KOPT-K1 (cell line): ENCODE measurements around the gene UTS2R.

Experiments used
- H3K27ac ChIP-seq: fragments of 200-600 bp; sonication (generic); 2 replicates; pipeline ENCODE4 v1.5.1; 2016; ENCODE audit warnings: antibody characterized with exemption, mild to moderate bottlenecking, low read depth, low read length; ENCODE audit not compliant: poor library complexity, severe bottlenecking
- H3K36me3 ChIP-seq: fragments of 200-600 bp; sonication (generic); 2 replicates; pipeline ENCODE4 v1.5.1; 2017; ENCODE audit warnings: antibody characterized with exemption, mild to moderate bottlenecking, low read length, moderate library complexity; ENCODE audit not compliant: insufficient read depth
- H3K9me3 ChIP-seq: fragments of 200-600 bp; sonication (generic); 2 replicates; pipeline ENCODE4 v1.5.1; 2017; ENCODE audit warnings: antibody characterized with exemption, low read length, mild to moderate bottlenecking; ENCODE audit not compliant: insufficient read depth, poor library complexity, severe bottlenecking

The UTS2R gene

DNA sequence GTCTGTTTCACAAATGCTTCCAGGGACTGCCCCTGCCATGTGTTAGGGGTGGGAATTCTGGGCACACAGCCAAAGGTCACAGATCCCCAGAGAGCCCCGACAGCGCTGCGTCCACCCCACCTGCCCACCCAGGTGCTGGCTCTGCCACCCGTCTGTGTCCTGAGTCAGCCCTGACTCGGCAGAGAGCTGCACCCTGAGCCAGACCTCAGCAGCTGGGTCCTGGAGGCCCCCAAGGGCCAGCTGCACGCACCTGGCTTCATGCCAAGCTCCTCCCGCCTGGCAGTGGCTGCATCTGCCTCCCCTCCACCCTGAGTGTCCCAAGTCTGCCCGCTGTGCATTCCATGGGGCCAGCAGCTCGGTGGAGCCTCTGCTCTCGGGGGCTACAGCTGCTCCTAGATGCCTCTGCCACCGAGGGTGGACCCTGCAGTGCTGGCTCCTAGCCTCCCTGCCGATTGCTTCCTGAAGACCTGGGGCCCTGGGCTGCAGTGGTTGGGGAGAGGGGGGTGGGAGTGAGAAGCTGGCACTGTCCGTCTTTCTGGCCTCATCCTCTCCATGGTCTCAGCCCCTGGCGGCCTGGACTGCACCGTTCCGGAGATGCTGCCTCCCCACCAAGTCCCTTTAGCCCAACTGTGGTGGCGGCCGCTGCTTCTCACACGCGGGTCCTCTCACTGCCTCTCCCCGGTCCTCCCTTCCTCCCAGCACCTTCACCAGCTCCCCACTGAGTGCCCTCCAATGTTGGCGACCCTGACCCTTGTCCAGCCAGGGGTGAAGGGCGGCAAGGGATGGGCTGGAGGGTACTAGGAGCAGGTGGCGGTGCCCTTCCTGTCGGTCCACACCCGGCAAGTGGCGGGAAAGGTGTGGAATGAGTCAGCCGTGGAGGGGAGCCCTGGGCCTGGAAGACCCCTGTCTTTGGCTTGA, 41.0 kb upstream of the UTS2R start:
- Histone ChIP-seq H3K27ac (no peak overlapping the region), H3K36me3 (no peaks in the 10 kb centered on the region), H3K9me3 (no peaks in the 10 kb centered on the region)

- Histone ChIP-seq H3K9me3 (no peaks in the 10 kb centered on the region), H3K27ac (no peak overlapping the region), H3K36me3 (no peaks in the 10 kb centered on the region)
Observed at GRCh38 chr17:82331345-82331939, 40.1 kb upstream of the UTS2R start.

DNA sequence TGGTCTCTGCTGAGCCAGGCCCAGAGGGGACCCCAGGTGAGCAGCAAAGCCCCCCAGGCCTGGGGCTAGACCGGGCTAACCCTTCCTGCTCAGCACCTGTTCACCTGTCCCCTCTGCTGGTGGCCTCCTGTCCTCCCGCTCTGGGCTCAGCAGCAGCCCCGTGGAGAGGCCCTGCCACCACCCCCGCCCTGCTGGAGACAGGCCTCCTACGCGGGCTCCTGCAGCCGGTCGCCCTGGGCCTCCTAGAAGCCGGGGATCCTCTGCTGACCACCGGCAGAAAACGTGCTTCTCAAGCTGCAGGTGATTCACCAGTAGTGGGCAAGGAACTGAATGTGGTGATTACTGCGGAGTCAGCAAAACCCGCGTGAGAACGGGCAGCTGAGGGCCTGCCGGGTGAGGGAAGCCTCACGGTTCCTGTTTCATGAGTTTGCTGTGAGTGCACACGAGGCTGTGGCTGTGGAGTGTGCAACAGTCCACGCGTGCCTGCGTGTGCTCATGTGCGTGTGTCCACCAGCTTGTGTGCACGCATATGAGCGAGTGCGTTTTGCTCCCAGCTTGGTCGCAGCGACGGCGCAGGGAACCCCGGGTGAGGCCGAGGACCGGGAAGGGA, 38.8 kb upstream of the UTS2R start:
- Histone ChIP-seq H3K9me3 (no peaks in the 10 kb centered on the region), H3K36me3 (no peaks in the 10 kb centered on the region), H3K27ac (peak overlapping the region; percentile 38)

GRCh38 chr17:82333279-82334171, 38.0 kb upstream of the UTS2R start, which contains the start of gene SECTM1:
TSS of gene SECTM1 (minus strand) at chr17:82333766. CDS start at chr17:82327240, 6,526 bp downstream.
- no peaks in the 10 kb centered on the region for H3K9me3 ChIP-seq
- peak within 1 kb of the TSS; percentile 82 for H3K27ac ChIP-seq
- no peaks in the 10 kb centered on the region for H3K36me3 ChIP-seq

GRCh38 chr17:82334204-82334621, 37.4 kb upstream of the UTS2R start:
- H3K27ac ChIP-seq: peak overlapping the region; percentile 82

GRCh38 chr17:82334622-82335394, 36.8 kb upstream of the UTS2R start:
- Histone ChIP-seq H3K9me3 (no peaks in the 10 kb centered on the region), H3K27ac (peak overlapping the region; percentile 82), H3K36me3 (no peaks in the 10 kb centered on the region)

More at GRCh38 chr17:82334204-82334621, 37.4 kb upstream of the UTS2R start:
- H3K9me3 ChIP-seq: no peaks in the 10 kb centered on the region
- H3K36me3 ChIP-seq: no peaks in the 10 kb centered on the region

DNA sequence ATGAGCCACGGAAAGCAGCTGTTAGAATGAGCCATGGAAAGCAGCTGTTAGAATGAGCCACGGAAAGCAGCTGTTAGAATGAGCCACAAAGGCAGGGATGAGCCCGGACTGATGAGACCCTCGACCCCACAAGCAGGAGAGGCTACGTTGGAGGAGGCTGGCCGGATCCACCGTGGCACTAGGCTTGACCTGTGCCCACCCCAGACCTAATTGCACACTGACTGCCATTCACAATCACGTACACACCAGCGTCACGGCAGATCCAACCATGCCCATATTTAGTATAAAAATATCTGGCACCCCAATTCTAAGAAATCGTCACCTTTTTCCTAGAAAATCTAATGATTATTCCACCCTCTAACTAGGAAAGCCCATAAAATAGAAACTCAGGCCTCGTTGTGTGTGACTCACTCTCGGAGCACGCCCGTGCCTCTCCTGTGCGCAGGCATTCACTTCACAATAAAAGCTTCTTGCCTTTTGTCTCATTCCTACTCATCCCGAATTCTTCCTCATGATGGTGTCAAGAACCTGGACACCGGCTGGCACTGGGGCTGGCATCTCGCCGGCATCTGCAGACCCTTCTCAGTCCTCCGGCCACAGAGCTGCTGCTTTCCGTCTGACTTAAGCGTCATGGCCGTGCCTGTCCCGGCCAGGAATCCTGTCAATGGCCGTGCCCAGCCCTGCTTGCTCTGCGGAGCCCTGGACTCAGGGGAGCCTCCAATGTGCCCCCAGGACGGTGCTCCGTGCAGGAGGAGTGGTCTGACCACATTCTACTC, 32.5 kb upstream of the UTS2R start:
- Histone ChIP-seq H3K27ac (no peak overlapping the region), H3K9me3 (peaks cover 6% of the 10 kb centered on the region), H3K36me3 (no peaks in the 10 kb centered on the region)

DNA sequence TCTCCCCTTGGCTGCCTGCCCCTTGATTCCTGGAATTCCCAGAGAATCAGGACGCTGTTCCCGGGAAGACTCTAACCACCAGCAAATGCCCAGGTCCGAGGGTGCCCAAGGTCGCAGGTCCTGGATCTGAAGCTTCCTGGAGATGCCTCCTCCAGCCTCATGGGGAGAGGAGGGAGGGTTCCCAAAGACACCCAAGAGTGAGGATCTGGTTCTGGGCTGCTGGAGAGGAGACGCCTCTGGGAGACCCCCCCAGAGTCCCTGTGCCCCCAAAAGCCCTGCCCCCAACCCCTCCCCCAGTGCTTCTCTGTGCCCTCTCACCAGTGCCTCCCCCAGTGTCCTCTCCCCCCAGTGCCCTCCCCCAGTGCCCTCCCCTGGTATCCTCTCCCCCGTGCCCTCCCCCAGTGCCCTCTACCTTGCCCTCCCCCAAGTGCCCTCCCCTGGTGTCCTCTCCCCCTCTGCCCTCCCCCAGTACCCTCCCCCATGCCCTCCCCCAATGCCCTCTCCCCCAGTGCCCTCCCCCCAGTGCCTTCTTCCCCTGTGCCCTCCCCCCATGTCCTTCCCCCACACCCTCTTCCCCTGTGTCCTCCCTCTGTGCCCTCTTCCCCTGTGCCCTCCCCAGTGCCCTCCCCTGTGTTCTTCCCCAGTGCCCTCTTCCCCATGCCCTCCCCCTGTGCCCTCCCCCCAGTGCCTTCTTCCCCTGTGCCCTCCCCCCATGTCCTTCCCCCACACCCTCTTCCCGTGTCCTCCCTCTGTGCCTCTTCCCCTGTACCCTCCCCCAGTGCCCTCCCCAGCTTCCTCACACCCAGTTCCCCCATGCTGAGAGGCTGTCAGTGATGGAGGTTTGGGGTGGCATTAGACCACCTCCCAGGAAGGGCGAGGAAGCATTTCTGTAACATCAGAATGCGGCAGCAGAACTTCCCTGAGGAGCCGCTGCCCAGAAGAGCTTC, 31.7 kb upstream of the UTS2R start:
- Histone ChIP-seq H3K9me3 (peaks cover 6% of the 10 kb centered on the region), H3K27ac (no peak overlapping the region), H3K36me3 (no peaks in the 10 kb centered on the region)

DNA sequence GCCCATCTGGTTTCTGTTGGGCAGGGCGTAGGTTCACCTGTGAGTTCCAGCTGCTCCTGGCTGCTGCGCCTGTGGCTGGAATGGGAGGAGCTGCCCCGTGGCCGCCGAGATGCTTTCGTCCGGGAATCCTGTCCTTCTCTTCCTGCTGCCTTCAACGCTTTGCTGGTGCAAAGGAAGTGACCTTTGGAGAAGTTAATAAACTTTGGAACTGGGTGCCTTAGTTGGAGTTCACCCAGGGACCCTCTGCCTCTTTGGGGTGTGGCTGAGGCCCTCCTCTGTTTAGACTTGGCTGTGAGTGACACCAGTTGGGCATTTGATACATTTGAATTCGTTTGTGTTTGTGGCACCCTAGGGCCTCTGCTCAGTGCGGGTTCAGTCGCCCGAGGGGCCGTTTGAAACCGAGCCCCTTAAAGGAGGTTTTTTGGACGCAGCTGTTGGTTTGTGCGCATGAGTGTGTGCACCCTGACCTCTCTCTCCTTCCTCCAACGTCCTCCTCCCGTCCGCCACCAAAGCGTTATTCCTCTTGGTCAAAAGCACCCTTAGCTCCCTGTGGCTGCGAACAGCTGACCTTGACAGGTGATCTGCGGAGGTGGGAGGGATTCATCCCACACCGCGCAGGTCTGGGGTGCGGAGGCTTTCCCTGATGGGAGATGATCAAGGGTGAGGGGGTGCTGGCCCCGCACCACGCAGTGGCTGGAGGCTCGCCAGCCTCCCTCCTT, 29.0 kb upstream of the UTS2R start:
- H3K9me3 ChIP-seq: peaks cover 6% of the 10 kb centered on the region
- H3K27ac ChIP-seq: no peak overlapping the region

GRCh38 chr17:82343560-82343959, 28.0 kb upstream of the UTS2R start:
- Histone ChIP-seq H3K36me3 (no peaks in the 10 kb centered on the region), H3K9me3 (peaks cover 6% of the 10 kb centered on the region), H3K27ac (no peak overlapping the region)

More for the DNA sequence above, 29.0 kb upstream of the UTS2R start:
- no peaks in the 10 kb centered on the region for H3K36me3 ChIP-seq

GRCh38 chr17:82344175-82344907, 27.2 kb upstream of the UTS2R start:
- Histone ChIP-seq H3K36me3 (no peaks in the 10 kb centered on the region), H3K9me3 (peaks cover 6% of the 10 kb centered on the region), H3K27ac (no peak overlapping the region)
